Fibroblast of lung (primary cell): ENCODE data around the gene PFKFB3. TPM values are rescaled to one million over a fixed set of nuclear protein-coding genes. Genes with fewer than 3 reads are reported as not detected.

Experiments used
- DNase-seq, 2 donors: peaks; one replicate each; pipeline versions ENCODE4 v3.0.0 to v3.0.0-alpha.2; 2010; ENCODE audit warnings: low read depth in 2 of 2
- H2AFZ ChIP-seq: 2 replicates; pipeline ENCODE4 v1.5.1; 2012; ENCODE audit warnings: low read length, control low read depth, inconsistent platforms
- H3K27ac ChIP-seq: 2 replicates; pipeline ENCODE4 v1.5.1; 2011; ENCODE audit warnings: low read length, control low read depth; ENCODE audit not compliant: insufficient read depth
- H3K27me3 ChIP-seq: 2 replicates; pipeline ENCODE4 v1.5.1; 2011; ENCODE audit warnings: mild to moderate bottlenecking, low read length; ENCODE audit not compliant: control insufficient read depth, insufficient read depth
- H3K36me3 ChIP-seq: 2 replicates; pipeline ENCODE4 v1.5.1; 2011; ENCODE audit warnings: low read length; ENCODE audit not compliant: control insufficient read depth, insufficient read depth
- H3K4me1 ChIP-seq: 2 replicates; pipeline ENCODE4 v1.5.1; 2011; ENCODE audit warnings: low read length; ENCODE audit not compliant: control insufficient read depth, insufficient read depth; ENCODE audit errors: extremely low read depth
- H3K4me2 ChIP-seq: 2 replicates; pipeline ENCODE4 v1.5.1; 2011; ENCODE audit warnings: low read length, control low read depth; ENCODE audit not compliant: insufficient read depth; ENCODE audit errors: extremely low read depth
- H3K4me3 ChIP-seq, 4 experiments: fragments of 200-600 bp in 1 of 4; sonication (generic) in 1 of 4; replicated peaks in 1 of 4; 2 replicates each; pipeline ENCODE4 v1.5.1; 2011 to 2016; ENCODE audit warnings: low read length in 4 of 4, low read depth in 3 of 4, mild to moderate bottlenecking in 3 of 4, control low read depth in 2 of 4, inconsistent platforms in 1 of 4, mixed read lengths in 1 of 4; ENCODE audit not compliant: insufficient read depth in 1 of 4; ENCODE audit errors: control extremely low read depth in 1 of 4
- H3K79me2 ChIP-seq: 2 replicates; pipeline ENCODE4 v1.5.1; 2012; ENCODE audit warnings: mild to moderate bottlenecking, low read length, inconsistent platforms; ENCODE audit not compliant: control insufficient read depth, insufficient read depth
- H3K9ac ChIP-seq: 2 replicates; pipeline ENCODE4 v1.5.1; 2011; ENCODE audit warnings: mild to moderate bottlenecking, low read length, control low read depth; ENCODE audit not compliant: insufficient read depth
- H3K9me3 ChIP-seq: 2 replicates; pipeline ENCODE4 v1.5.1; 2012; ENCODE audit warnings: low read depth, low read length; ENCODE audit not compliant: control insufficient read depth, insufficient read depth
- H4K20me1 ChIP-seq: 2 replicates; pipeline ENCODE4 v1.5.1; 2011; ENCODE audit warnings: low read length; ENCODE audit not compliant: control insufficient read depth, insufficient read depth; ENCODE audit errors: extremely low read depth
- CTCF ChIP-seq, 2 donors: IDR thresholded peaks in 1 of 2; conservative IDR thresholded peaks in 1 of 2; 1 replicate in 1 of 2; 2 replicates in 1 of 2; pipeline ENCODE4 v1.5.1; 2011 to 2012; ENCODE audit warnings: low read length in 2 of 2, control low read depth in 1 of 2, inconsistent platforms in 1 of 2, low read depth in 1 of 2, mild to moderate bottlenecking in 1 of 2
- EZH2 ChIP-seq: IDR thresholded peaks from 2 replicates; pipeline ENCODE4 v1.5.1; 2012; ENCODE audit warnings: low read length, control low read depth, mild to moderate bottlenecking; ENCODE audit errors: missing control alignments
- polyA plus RNA-seq, 2 donors: library from polyadenylated mRNA; depleted of rRNA in 1 of 2; stranded (reverse) in 1 of 2; unstranded in 1 of 2; fragments of >200 nt; gene quantifications; 2 replicates each; pipeline ENCODE4 v1.2.1, GENCODE V29; 2011 to 2012; ENCODE audit warnings: missing spikeins in 1 of 2
- total RNA-seq: library from RNA; depleted of rRNA; stranded (reverse); fragments of >200 nt; gene quantifications from 2 replicates; pipeline ENCODE4 v1.2.1, GENCODE V29; 2014

PFKFB3 gene
- total and polyA plus RNA-seq, 2 donors (not counting 1 experiment from before 2014, with no cell fraction given): 14.2 to 25.8 TPM

- Histone ChIP-seq H2AFZ (no peak overlapping the region), H3K27me3 (no peaks in the 10 kb centered on the region), H3K79me2 (no peaks in the 10 kb centered on the region), H3K4me3 (no peak overlapping the region), H3K36me3 (no peaks in the 10 kb centered on the region), H3K4me1 (peaks cover 7% of the 10 kb centered on the region), H4K20me1 (no peaks in the 10 kb centered on the region), H3K9me3 (no peaks in the 10 kb centered on the region), H3K9ac (no peak overlapping the region), H3K4me2 (no peak overlapping the region), H3K27ac (no peak overlapping the region)
- no peak for DNase-seq
- TF ChIP-seq CTCF (conservative IDR thresholded peaks at IDR 0.05 in 1 of 2, IDR thresholded peaks at IDR 0.05 in 1 of 2; ENCODE audit: low read depth in 1 of 2, low read length in 2 of 2) (no peak), EZH2 (no peak)
These were observed 71.8 kb downstream of the PFKFB3 start for GRCh38 chr10:6274484-6274883.

- Histone ChIP-seq H3K27ac (peak overlapping the region; percentile 78), H3K4me1 (peaks cover 10% of the 10 kb centered on the region), H3K79me2 (no peaks in the 10 kb centered on the region), H3K4me3 (peak overlapping the region in 1 of 4 experiments; percentile 12), H4K20me1 (no peaks in the 10 kb centered on the region), H3K9me3 (no peaks in the 10 kb centered on the region), H3K4me2 (peak overlapping the region; percentile 11), H2AFZ (peak overlapping the region; percentile 65), H3K9ac (peak overlapping the region; percentile 28), H3K27me3 (no peaks in the 10 kb centered on the region), H3K36me3 (no peaks in the 10 kb centered on the region)
- peak; percentile 95 to 99 for DNase-seq
- TF ChIP-seq CTCF (conservative IDR thresholded peaks at IDR 0.05 in 1 of 2, IDR thresholded peaks at IDR 0.05 in 1 of 2; ENCODE audit: low read depth in 1 of 2, low read length in 2 of 2) (no peak), EZH2 (no peak)
These were observed 72.6 kb downstream of the PFKFB3 start for GRCh38 chr10:6275022-6275997.

GRCh38 chr10:6276356-6276755 is 73.6 kb downstream of the PFKFB3 start:
- no peaks in the 10 kb centered on the region for H3K27me3 ChIP-seq
- no peak overlapping the region for H2AFZ ChIP-seq
- no peaks in the 10 kb centered on the region for H3K79me2 ChIP-seq
- DNase-seq: no peak
- no peaks in the 10 kb centered on the region for H3K36me3 ChIP-seq
- H3K4me1 ChIP-seq: peaks cover 11% of the 10 kb centered on the region
- H3K9me3 ChIP-seq: no peaks in the 10 kb centered on the region
- no peaks in the 10 kb centered on the region for H4K20me1 ChIP-seq
- H3K27ac ChIP-seq: no peak overlapping the region
- no peak for TF ChIP-seq EZH2
- TF ChIP-seq CTCF (conservative IDR thresholded peaks at IDR 0.05 in 1 of 2, IDR thresholded peaks at IDR 0.05 in 1 of 2; ENCODE audit: low read depth in 1 of 2, low read length in 2 of 2): no peak
- no peak overlapping the region for H3K9ac ChIP-seq
- H3K4me3 ChIP-seq: no peak overlapping the region
- H3K4me2 ChIP-seq: no peak overlapping the region
